CD4-positive, alpha-beta T cell treated with Interferon alpha-2 for 1 hour (primary cell): ENCODE results near the gene DYSF.
"Not testable (repeated sequence)": the region's sequence is repeated elsewhere in the genome, so short reads cannot be mapped to it uniquely, and the experiment has no call there.

ENCODE experiments used
- DNase-seq, 2 donors: peaks; one replicate each; pipeline ENCODE4 v3.0.0-alpha.2; 2020 to 2022

DYSF gene

DNA sequence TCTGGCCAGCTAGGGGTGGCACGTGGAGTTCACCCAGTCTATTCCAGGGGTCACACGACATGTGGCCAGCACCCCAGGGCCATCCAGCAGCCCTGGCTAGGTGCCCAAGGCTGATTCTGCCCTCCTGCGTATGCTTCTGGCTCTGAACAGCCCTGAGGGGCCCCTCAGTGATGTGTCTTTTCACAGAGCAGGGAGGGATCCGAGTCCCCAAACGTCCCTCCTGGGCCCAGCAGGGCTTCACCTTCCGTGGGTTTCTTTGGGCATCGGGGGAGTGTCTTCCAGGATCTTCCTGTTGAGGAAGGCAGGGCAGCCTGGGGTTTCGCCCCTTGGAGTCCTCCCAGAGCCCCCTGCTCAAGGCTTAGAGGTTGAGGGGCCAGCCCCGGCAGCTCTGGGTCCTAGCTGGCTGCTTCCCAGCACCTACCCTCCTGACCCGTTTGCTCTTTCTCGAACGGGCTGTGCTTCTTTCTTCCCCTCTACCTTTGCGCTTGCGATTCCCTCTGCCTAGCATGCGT, 165.9 kb downstream of the DYSF start:
- DNase-seq = no peak

DNA sequence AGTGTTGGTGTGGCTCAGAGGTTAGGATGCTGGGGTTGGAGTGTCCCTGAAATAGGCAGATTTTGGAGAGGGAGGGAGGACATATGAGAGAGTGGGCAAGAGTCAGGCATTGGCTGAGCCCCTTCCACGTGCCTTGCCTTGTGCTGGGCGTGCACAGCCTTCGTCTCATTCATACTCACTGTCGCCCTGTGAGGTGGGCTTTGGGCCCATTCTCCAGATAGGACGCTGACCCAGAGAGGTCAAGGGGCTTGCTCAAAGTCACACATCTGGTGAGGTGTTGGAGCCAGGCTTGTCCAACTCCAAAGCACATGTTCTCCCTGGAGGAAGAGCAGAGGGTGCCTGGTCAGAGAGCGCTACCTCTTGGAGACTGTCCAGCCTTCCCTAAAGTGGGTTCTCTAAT, 166.8 kb downstream of the DYSF start:
- DNase-seq = no peak

DNA sequence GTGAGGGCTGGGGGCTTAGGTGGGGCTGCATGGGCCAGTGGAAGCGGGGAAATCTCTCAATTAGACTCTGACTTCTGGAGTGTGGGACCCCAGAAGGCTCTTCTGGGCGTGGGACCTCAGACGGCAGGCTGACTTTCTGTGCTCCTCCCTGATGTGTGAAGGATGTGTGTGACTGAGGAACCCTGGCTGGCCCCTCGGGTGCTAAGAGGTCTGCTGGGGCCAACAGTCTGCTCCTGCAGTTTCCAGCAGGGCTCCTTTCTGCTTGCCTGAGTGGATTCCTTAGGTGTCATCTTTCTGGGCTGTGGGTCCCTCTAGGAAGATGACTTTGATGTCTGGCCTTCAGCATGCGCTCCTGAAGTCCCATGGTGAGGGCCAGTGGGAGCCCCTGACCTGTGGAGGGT, 167.5 kb downstream of the DYSF start:
- DNase-seq = no peak

DNA sequence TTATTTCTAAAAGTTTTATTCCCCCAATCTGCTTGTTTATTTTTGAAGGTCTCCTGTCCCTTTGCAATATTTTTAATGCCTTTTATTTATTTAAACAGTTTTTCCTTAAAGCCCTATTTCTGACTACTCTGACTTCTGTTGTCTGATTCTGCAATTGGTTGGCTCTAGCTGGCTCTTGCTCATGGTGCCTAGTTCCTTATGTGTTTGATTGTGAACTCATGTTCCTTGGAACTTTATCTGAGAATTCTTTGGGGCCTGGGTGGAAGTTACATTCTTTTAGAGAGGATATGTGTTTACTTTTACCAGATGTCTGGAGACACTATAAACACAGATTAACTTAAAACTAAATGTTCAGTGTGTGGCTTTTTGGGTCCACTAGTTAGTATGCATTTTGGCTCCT, 175.9 kb downstream of the DYSF start:
- no peak for DNase-seq

DNA sequence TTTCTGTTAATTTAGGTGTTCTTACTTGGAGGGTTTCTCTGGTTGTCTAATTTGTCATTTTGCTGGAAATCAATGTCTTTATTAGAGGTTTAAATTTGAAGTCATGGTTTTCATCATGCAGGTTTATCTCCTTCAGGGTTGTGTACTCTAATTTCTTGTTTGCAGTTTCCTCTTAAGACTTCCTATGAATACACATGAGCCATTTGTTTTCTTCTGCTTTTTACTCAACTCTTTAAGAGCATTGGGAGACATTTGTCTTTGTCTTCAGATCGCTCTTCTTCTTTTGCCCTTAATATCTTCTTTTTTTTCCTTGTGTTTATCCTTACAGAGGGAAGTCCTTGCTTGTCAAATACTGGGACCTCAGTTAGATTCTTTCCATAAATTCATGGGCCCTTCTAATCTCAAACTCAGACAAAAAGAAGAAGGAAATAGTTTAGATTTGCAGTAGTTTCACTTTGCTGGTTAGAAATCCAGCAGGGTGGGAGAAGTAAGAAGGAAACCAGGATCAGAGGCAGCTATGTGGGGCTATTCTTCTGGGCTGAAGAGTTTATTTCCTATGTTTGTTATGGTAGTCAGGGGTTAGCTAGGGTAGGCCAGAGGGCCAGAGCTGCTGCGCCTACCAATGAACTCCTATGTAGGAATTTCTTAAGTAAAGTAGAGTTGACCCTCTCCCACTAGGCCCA, 176.6 kb downstream of the DYSF start:
- no peak for DNase-seq

DNA sequence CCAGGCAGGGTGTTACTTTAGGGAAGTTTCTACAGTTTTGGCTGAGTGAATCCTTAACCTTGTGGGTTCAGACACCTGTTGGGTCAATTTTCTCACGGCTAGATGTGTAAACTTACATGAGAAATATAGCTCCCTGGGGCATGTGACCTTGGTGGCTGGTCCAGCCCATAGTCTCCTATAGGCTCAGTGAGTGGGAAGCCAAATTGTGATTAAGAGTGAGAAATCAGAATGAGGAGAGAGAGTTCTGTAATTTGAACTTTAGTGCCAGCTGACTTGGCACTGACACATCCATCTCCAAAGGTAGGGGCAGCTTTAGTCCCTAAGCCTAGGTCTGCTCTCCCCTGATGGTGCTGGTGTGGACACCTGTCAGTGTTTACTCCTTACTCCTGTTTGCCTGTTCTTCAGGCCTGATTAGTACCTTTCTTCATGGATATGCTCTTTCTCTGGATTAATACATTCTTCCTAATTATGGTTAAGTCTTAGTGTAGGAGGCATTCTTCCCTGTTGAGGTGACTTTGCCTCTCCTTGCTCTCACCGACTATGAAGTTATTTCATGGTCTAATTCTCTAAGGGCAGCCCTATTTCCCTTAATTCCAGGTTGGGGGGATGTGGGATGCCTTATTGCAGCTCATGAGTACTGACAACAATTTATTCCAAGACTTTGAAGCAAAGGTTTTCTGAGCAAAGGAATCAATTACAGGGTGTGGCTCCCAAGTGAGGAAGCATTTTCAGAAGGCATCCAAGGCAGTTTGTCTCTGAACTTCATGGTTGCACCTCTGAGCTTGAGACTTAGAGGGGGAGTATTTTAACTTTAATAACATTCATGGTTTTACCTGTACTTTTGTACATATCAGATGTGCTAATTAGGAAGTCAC, 177.3 kb downstream of the DYSF start:
- no peak for DNase-seq

DNA sequence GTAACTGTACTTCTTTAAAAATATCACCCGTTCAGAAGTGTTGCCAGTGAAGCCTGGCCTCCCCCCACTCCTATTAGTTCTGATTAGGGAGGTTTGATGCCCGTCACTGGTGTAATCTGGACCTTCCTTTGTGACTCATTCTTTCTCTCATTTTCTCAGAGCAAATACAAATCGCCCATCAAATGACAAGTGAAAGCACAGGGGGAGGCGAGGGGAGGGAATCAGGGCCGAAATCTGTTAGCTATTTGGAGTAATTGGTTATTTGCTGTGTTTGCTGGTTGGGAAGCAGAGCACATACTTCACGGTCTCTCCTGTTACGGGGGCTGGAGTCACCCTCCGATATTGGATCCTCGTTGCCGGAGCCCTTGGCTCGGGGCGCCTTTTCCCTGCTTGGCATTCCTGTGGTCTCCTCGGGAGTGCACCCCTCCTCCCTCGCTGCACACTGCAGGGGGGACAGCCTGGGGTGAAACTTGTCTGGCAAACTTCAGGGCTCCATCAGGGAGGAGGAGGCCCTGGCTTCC, 178.1 kb downstream of the DYSF start:
- DNase-seq = no peak

DNA sequence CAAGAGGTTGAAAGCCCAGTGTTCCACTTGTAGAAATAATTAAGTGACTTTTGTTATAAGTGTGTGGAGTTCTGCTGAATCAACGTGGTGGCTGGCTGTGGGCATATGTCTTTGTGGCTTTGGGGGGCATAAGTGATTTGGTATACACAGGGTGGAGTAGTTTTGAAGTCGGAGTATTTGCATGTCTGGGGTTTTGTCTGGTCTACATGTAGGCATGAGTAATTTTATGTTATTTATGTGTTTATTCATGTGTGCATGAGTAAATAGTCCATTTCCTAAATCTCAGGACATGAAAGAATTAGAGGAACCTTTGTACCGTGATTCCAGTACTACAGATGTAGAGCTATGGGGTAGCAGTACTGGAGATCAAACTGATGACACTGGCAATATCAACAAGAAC, 179.7 kb downstream of the DYSF start:
- no peak for DNase-seq

DNA sequence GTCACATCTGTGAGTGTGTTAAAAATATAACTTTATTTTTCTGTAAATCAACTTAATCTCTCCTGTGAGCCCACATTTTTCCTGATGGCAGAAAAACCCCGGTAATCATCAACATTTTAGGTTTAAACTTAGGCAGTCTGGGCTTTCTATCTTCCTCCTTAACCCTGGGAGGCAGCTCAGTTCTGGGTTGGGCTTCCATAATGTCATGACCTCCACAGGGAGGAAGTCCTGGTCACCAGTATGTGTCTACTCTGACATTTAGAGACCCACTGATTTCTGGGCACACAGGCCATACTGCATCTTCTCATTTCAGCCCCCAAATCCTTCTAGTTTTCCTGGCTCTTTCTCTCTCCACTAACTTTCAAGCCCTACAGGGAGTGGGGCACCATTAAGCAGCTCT, 181.2 kb downstream of the DYSF start:
- no peak for DNase-seq

DNA sequence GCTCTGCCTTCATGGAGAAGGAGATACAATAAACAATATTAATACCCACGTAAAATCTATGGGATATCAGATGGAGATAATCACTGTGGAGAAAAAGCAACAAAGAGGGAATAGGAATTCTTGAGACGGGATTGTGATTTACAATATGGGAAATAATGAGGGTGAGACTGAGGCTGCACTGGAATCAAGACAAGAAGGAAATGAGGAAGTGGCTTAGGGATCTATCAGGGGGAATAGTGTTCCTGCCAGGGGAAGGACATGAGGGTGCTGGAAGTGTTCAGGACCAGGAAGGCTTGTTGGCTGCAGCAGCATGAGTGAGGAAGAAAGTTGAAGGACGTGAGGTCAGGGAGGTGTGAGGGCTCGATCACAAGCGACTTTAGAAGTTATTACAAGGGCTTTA, 182.4 kb downstream of the DYSF start:
- DNase-seq = no peak

DNA sequence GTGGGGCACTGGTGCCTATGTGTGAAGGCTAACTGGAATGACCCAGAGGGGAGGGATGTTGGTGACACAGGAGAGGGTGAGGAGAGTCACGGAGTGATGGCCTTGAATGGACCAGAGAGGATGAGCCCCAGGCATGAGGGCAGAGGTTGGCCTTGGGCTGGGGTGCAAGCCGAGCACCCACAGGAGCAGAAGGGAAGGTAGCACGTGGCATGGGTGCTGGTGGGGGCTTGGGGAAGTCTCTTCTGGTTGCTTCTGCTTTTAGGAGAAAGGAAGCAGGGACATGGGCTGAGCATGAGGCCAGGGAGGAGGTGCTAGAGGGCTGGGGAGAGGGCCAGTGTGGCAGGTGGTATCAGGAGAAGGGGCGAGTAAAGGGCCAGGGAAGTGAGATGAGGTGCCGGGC, 183.8 kb downstream of the DYSF start:
- DNase-seq = no peak

DNA sequence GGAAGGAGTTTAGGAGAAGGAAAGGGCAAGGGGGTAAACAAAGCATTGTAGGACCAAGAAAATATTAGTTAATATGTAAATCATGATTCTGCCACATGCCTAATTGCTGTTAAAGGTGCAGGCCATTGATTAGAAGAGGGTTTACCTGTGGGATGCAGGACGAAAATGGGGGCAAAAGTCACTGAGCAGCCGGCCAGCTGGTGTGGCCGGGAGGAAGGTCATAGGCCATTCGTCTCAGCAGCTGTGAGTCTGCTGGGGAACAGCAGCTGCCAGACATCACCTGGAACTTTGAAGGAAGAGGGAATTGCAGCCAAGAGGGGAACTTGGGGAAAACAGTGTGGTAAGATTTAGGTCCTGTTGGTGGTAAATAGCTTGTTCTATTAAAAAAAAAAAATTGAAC, 184.4 kb downstream of the DYSF start:
- no peak for DNase-seq

DNA sequence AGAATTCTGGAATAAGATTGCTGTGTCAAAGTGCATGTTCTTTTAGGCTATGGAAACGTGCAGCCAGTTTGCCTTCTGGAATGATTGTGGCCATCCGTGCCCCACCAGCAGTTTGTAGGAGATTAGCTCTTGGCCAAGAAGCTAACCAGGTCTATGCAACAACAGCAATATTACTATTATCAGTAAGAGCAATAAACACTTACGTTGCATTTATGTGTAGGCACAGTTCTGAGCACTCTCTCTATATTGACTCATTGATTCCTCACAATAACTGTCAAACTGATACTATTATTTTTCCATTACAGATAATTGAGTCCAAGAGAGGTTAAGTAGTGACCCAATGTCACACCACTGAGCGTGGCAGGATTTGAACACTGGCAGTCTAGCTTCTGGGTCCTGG, 186.4 kb downstream of the DYSF start:
- no peak for DNase-seq

DNA sequence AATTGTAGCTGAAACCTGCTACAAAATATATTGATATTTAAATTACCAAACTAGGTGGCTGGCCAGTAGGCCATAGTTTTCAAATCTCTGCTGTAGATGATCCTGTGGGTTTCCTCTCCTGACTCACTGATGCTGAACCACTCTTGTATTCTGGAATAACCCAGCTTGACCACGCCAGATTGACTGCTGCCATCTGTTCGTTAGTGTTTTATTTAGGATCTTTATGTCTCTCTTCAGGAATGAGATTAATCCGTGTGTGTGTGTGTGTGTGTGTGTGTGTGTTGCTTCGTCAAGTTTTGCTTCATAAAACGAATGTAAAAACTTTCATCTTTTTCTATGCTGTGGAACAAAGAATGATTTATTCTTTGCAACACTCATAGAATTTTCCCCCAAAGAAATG, 187.1 kb downstream of the DYSF start:
- DNase-seq = no peak

DNA sequence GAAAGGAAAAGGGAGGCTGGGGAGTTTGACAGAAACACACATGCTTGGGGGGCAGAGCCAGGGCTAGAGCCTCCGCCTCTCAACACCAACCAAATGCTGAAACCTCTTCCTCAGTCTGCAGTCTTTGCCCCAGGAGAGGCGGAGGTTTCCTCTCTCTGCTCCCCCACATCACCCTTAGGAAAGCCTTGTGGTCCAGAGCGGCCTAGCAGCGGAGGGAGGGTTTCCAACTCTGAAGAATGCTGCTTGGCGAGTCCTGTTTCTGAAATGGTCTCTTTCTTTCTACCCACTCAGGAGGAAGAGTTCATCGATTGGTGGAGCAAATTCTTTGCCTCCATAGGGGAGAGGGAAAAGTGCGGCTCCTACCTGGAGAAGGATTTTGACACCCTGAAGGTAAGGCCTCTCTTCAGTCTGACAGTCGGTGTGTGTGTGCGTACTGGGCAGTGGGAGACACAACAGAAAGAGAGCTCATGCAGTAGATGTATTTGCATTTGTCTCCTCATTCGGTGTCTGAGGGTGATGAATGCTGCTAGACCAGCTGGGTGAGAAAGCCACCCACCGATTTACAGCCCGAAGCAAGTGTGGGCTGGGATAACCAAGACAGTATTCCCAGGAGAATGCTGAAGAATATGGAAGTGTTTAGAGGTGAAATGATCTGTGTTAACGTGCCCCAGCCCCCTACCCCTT, 190.5 kb downstream of the DYSF start:
- DNase-seq = no peak

DNA sequence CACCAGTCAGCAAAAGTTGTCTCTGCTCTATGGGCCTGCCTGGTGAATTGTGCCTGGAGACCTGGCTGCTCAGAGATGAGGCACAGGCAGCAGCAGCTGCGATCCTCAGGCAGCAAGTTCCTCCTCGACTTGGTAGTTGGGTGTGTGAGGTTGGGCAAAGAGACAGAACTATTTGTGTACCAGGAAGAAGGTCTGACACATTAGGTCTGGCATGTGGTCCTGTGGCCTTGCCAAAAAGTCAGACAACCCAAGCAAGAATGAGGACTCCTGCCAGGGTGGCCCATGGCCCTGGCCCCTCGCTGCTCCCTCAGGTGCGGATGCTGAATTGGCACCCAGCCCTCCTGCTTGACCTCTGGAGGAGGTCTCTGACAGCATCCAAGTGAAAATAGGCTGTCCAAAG, 192.7 kb downstream of the DYSF start:
- no peak for DNase-seq

DNA sequence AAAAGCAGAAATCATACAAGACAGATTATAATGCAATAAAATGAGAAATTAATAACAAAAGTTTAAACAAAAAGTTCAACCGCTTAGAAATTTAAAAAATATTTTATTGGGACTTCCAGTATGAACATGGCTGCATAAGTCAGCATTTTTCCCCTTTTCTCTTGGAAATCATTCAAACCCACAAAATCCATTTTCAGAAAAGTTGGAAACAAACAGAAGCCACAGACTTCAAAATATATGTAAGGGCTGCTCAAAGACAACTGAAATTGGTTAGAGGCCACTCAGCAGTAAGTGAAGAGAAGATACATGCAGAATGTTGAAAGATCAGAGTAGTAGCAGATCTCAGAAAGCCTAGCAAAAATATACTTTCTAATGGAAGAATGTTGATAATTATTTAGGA, 194.0 kb downstream of the DYSF start:
- no peak for DNase-seq

DNA sequence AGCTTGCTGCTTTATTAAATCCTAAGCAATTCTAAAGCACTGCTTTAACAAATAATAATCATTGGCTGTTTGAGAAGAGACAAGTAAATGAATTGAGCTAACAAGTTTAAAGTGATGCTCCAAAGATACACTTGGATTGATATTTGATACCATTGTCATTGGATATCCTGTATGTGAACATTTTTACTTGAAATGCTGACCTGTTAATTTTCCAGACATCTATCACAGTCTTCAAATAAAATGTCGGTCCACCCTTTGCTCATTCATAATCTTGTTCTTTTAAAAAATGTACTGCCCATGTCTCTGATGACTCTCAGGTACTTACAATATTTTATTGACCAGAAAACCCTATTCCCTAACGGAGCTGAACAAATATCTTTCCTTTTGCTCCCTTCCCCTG, 202.1 kb downstream of the DYSF start:
- no peak for DNase-seq

DNA sequence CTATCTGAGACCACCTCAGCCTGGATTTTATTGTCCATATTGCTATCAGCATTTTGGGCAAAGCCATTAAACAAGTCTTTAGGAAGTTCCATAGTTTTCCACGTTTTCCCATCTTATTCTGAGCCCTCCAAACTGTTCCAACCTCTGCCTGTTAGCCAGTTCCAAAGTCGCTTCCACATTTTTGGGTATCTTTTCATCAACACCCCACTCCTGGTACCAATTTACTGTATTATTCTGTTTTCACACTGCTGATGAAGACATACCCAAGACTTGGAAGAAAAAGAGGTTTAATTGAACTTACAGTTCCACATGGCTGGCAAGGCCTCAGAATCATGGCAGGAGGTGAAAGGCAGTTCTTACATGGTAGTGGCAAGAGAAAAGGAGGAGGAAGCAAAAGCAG, 204.9 kb downstream of the DYSF start:
- not testable (repeated sequence) for DNase-seq

DNA sequence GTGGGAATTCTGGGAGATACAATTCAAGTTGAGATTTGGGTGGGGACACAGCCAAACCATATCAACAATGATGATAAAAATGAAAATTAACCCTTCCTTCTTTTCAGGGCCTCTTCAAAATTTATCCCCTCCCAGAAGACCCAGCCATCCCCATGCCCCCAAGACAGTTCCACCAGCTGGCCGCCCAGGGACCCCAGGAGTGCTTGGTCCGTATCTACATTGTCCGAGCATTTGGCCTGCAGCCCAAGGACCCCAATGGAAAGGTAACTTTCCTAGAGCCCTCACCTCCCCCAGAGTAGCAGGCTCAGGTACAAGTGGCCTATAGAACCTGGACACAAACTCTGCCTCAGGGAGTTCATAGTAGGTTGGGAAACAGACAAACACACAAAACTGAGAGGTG, 205.4 kb downstream of the DYSF start:
- no peak for DNase-seq

DNA sequence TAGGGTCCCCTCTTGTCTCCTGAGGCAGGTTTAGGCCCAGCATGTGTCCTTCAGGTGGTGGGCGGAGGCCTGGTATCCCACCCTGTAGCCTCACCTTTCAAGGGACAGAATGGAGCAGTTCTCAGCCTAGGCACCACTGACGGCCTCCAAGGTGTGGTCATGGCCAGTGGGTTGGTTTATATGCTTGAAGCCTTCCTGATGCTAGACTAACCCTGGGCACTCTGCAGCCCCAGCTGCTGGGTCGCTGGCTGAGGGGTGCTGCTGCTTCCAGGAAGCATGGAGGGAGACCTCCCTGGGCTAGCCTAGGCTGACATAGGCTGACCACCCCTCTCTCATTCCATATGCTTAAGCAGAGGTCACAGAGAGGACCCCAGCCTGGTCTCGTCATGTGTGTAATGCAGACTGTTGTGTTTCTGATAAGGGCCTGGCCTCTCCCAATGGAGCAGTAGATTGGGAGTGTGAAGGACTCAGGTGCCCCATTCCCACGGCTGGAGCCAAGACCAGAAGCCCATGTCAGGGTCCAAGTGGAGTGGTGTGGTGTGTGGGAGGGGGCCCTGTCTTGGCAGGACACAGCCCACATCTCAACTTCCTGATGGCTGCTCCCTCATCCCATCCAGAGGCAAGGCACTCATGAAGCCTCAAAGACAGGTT, 206.6 kb downstream of the DYSF start:
- DNase-seq = no peak

DNA sequence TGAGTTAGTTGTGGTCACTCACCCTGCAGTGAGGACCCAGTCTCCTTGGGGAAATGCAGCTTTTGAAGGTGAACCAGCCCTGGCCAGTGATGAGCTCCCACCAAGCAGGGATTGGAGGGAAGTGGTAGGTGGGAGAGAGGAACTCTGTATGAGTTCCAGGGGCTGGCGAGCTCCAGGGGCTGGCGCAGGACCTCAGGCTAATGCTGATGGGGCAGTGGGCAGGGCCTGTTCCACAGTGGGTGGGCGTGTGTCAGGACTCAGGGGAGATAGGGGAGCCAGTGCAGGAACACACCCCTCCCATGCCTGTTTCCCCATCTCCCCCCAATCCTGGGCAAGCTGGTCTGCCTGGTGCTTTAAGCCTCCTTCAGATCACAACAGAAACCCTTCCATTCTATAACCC, 208.4 kb downstream of the DYSF start:
- DNase-seq = no peak
